Measurements from ENCODE around the gene GPC6.

GPC6 gene

GRCh38 chr13:94371855-94372254, 1145.2 kb downstream of the GPC6 start:
- no peaks in the 10 kb centered on the region for H4K20me1 ChIP-seq (ENCODE audit: insufficient read depth, low read length, poor library complexity, severe bottlenecking)
- H3F3A ChIP-seq (ENCODE audit: low read depth) = no peaks in the 10 kb centered on the region
- H3K4me3 ChIP-seq (ENCODE audit: low read length, poor library complexity, severe bottlenecking) = no peak overlapping the region
- no peaks in the 10 kb centered on the region for H3K27me3 ChIP-seq (ENCODE audit: insufficient read depth, low read length, poor library complexity, severe bottlenecking)
- no peaks in the 10 kb centered on the region for H3K9me2 ChIP-seq (replicated peaks; ENCODE audit: low read depth, low read length)
- H2AFZ ChIP-seq (ENCODE audit: low read length) = no peak overlapping the region
- H3K36me3 ChIP-seq (ENCODE audit: insufficient read depth, low read length) = no peaks in the 10 kb centered on the region
- no peaks in the 10 kb centered on the region for H3K79me2 ChIP-seq (ENCODE audit: insufficient read depth, low read length)
- H3K9ac ChIP-seq (ENCODE audit: low read depth, low read length, poor library complexity, severe bottlenecking) = no peak overlapping the region
- H3K9me3 ChIP-seq (ENCODE audit: insufficient read depth, low read depth, low read length) = no peaks in the 10 kb centered on the region
- H3K4me1 ChIP-seq (ENCODE audit: insufficient read depth, low read length, poor library complexity, severe bottlenecking) = no peaks in the 10 kb centered on the region
- no peak for TF ChIP-seq EZH2phosphoT487 (IDR thresholded peaks at IDR 0.05; ENCODE audit: borderline replicate concordance)
- TF ChIP-seq, protein P1, sequence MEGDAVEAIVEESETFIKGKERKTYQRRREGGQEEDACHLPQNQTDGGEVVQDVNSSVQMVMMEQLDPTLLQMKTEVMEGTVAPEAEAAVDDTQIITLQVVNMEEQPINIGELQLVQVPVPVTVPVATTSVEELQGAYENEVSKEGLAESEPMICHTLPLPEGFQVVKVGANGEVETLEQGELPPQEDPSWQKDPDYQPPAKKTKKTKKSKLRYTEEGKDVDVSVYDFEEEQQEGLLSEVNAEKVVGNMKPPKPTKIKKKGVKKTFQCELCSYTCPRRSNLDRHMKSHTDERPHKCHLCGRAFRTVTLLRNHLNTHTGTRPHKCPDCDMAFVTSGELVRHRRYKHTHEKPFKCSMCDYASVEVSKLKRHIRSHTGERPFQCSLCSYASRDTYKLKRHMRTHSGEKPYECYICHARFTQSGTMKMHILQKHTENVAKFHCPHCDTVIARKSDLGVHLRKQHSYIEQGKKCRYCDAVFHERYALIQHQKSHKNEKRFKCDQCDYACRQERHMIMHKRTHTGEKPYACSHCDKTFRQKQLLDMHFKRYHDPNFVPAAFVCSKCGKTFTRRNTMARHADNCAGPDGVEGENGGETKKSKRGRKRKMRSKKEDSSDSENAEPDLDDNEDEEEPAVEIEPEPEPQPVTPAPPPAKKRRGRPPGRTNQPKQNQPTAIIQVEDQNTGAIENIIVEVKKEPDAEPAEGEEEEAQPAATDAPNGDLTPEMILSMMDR (conservative IDR thresholded peaks at IDR 0.05; ENCODE audit: low read length) = no peak
- no peak overlapping the region for H3K4me2 ChIP-seq (ENCODE audit: low read depth, low read length, poor library complexity, severe bottlenecking)

DNA sequence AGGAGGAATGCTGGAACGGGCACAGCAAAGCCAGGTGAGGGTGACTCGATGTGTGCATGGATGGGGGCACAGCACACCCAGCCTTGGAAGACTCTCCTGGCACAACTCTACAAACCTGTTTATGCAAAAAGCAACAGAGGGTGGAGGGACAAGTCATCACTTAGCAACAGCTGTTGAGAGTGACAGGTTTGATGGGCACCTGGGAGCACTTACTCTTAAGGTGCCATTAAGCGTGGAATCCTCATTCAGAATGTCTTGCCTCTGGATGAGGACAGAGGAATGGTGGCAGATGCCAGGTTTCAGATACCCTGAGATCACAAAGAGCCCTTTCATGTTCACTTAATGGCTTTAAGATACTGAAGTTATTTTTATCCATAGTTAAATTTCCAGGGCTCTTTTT, 1155.9 kb downstream of the GPC6 start:
- H3K4me2 ChIP-seq (ENCODE audit: low read depth, low read length, poor library complexity, severe bottlenecking) = no peak overlapping the region
- no peaks in the 10 kb centered on the region for H3F3A ChIP-seq (ENCODE audit: low read depth)
- no peaks in the 10 kb centered on the region for H4K20me1 ChIP-seq (ENCODE audit: insufficient read depth, low read length, poor library complexity, severe bottlenecking)
- no peaks in the 10 kb centered on the region for H3K27me3 ChIP-seq (ENCODE audit: insufficient read depth, low read length, poor library complexity, severe bottlenecking)
- no peaks in the 10 kb centered on the region for H3K4me1 ChIP-seq (ENCODE audit: insufficient read depth, low read length, poor library complexity, severe bottlenecking)
- H3K79me2 ChIP-seq (ENCODE audit: insufficient read depth, low read length) = no peaks in the 10 kb centered on the region
- TF ChIP-seq EZH2phosphoT487 (IDR thresholded peaks at IDR 0.05; ENCODE audit: borderline replicate concordance) = no peak
- TF ChIP-seq, protein P1 (conservative IDR thresholded peaks at IDR 0.05; ENCODE audit: low read length) = no peak
- no peak overlapping the region for H3K9ac ChIP-seq (ENCODE audit: low read depth, low read length, poor library complexity, severe bottlenecking)
- no peak overlapping the region for H2AFZ ChIP-seq (ENCODE audit: low read length)
- no peaks in the 10 kb centered on the region for H3K36me3 ChIP-seq (ENCODE audit: insufficient read depth, low read length)
- H3K9me2 ChIP-seq (replicated peaks; ENCODE audit: low read depth, low read length) = no peaks in the 10 kb centered on the region
- no peak overlapping the region for H3K4me3 ChIP-seq (ENCODE audit: low read length, poor library complexity, severe bottlenecking)
- H3K9me3 ChIP-seq (ENCODE audit: insufficient read depth, low read depth, low read length) = no peaks in the 10 kb centered on the region

DNA sequence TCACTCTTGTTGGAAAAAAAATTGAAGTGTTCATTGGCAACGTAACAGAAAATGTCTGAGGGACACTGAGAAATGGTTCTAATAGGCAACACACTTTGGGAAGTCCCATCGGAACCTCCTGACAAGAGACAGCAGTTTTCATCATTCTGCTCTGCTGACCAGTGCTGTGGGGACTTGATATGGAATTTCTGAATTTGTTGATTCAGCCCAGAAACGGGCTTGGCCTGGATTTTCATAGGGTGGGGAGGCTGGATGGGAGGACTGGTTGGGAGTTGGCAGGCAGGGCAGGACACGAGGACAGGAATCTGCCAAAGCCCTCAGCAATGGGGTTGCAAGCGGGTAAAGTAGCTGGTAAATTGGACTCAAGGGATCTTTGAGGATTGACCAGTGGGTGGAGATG, 1156.4 kb downstream of the GPC6 start:
- Histone ChIP-seq H2AFZ (ENCODE audit: low read length) (no peak overlapping the region), H3K4me1 (ENCODE audit: insufficient read depth, low read length, poor library complexity, severe bottlenecking) (no peaks in the 10 kb centered on the region), H3K9me2 (replicated peaks; ENCODE audit: low read depth, low read length) (no peaks in the 10 kb centered on the region), H3F3A (ENCODE audit: low read depth) (no peaks in the 10 kb centered on the region), H3K9ac (ENCODE audit: low read depth, low read length, poor library complexity, severe bottlenecking) (no peak overlapping the region), H3K79me2 (ENCODE audit: insufficient read depth, low read length) (no peaks in the 10 kb centered on the region), H3K36me3 (ENCODE audit: insufficient read depth, low read length) (no peaks in the 10 kb centered on the region), H3K4me2 (ENCODE audit: low read depth, low read length, poor library complexity, severe bottlenecking) (no peak overlapping the region), H3K27me3 (ENCODE audit: insufficient read depth, low read length, poor library complexity, severe bottlenecking) (no peaks in the 10 kb centered on the region), H3K4me3 (ENCODE audit: low read length, poor library complexity, severe bottlenecking) (no peak overlapping the region), H4K20me1 (ENCODE audit: insufficient read depth, low read length, poor library complexity, severe bottlenecking) (no peaks in the 10 kb centered on the region), H3K9me3 (ENCODE audit: insufficient read depth, low read depth, low read length) (no peaks in the 10 kb centered on the region)
- TF ChIP-seq, protein P1 (conservative IDR thresholded peaks at IDR 0.05; ENCODE audit: low read length) = no peak
- no peak for TF ChIP-seq EZH2phosphoT487 (IDR thresholded peaks at IDR 0.05; ENCODE audit: borderline replicate concordance)
